GM21515 (cell line): ENCODE measurements around the gene ZNF516.
"Not testable (repeated sequence)": the region's sequence is repeated elsewhere in the genome, so short reads cannot be mapped to it uniquely, and the experiment has no call there.

Source experiments
- ATAC-seq: cut with Tn5 transposase; IDR thresholded peaks from one replicate; pipeline ENCODE4 v1.9.1; 2021; ENCODE audit not compliant: unreplicated experiment

Gene ZNF516

DNA sequence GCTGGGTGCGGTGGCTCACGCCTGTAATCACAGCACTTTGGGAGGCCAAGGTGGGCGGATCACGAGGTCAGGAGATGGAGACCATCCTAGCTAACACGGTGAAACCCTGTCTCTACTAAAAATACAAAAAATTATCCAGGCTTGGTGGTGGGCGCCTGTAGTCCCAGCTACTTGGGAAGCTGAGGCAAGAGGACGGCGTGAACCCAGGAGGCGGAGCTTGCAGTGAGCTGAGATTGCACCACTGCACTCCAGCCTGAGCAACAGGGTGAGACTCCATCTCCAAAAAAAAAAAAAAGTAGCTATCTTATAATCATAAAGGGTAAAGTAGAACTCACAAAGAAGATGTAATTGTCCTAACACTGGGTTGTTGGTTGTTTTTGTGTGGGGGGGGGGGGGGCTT, 21.5 kb downstream of the ZNF516 start:
- ATAC-seq: not testable (repeated sequence)

GRCh38 chr18:76472829-76473228, 22.2 kb downstream of the ZNF516 start:
- no peak for ATAC-seq

DNA sequence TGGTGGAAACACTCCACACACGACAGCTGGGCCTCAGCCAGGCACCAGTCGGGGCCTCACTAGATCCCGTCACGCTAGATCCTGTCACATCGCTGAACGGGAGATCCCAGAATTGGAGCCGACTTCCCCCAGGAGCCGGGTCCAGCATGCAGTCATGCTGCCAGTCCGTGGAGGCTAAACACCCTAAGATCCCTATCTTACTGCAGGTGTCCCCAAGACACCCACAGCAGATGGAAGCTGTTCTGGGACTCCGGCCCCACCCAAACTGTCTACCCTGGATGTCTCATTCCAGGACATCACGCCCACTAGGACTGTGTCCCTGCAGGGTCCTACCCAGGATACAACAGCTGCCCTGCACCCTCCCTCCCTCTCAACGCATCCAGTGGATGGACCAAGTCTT, 23.4 kb downstream of the ZNF516 start:
- no peak for ATAC-seq

GRCh38 chr18:76468345-76469304, 26.4 kb downstream of the ZNF516 start:
- ATAC-seq: no peak

DNA sequence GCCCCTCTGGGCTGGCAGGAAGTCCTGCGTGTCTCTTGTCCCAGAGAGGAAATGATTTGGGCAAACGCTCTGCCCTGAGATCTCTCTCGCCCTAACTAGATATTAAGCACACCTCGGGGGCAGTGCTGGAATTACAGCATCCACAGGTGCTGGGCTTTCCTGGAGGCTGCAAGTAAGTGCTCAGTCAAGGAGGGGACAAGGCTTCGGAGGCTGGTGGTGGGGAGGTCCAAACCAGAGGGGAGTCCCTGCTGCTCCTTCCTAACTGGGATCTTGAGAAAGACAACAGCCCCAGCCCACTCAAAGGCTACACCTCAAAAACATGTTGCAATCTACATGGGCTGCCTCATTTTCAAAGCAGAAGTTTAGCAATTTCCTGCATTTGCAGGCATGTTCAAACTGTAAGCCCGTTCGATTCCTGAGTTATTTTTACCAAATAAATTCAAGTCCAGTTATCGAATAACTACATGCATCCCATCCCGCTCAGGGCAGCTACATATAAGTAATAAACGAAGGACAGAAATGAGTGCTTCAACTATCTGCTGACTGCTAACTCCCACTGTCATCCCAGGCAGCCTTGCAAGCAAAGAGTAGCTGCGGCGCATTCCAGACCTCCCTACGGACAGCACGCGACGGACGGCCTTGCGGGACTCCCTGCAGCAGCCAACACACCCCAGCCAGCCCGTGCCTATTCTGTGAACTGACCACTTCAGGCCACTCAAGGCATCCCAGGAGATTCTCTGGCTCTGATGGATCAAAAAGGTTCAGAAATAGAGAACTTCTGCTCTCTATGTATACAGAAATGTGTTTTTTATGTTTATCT, 27.5 kb downstream of the ZNF516 start:
- ATAC-seq: no peak

- ATAC-seq: no peak
Measured at GRCh38 chr18:76466410-76466991, 28.5 kb downstream of the ZNF516 start.

- no peak for ATAC-seq
Measured at GRCh38 chr18:76465630-76466409, 29.2 kb downstream of the ZNF516 start.

DNA sequence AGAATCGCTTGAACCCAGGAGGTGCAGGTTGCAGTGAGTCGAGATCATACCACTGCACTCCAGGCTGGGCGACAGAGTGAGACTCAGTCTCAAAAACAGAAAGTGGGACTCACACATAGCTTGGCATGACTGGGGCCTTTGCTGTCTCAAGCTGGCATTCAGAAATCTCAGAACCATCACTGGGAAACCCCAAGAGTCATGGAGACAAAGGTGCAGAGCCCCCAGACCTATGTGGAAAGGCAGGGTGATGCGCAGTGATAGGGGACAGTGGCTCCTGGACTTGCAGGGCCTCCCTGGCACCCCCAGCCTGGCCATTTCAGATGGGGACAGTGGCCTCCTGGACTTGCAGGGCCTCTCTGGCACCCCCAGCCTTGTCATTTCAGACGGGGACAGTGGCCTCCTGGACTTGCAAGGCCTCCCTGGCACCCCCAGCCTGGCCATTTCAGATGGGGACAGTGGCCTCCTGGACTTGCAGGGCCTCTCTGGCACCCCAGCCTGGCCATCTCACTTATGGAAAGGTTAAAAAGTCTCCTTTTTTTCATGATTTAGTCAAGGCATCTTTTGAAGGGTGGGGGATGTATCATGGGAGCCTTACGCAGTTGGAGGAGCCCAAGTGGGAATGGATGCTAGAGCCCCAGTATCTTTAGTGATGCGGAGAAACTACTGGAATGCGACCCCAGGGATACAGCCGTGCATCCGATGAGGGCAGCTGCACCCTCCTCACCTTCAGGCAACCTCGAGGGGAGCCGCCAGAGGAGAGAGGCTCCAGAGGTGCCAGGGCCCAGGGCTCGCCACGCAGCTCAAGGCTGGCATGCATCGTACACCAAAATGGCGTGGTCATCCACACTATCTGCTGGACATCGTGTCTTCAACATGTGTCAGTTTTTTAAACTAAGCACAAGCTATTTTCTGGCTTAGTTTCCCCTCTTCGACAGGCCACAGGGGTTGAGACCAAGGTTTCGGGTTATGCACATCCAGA, 30.5 kb downstream of the ZNF516 start:
- ATAC-seq: no peak

DNA sequence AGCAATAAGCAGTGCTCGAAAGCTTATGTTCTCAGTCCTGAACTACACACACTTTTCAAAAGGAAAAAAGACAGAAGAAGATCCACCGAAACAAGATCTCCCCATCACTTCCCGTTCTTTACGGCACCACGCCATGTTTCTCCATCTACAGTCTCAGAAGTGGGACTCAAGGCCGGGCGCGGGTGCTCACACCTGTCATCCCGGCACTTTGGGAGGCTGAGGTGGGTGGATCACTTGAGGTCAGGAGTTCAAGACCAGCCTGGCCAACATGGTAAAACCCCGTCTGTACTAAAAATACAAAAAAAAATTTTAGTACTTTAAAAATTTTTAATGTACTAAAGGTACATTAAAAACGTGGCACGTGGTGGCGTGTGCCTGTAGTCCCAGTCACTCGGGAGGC, 31.2 kb downstream of the ZNF516 start:
- ATAC-seq: no peak

DNA sequence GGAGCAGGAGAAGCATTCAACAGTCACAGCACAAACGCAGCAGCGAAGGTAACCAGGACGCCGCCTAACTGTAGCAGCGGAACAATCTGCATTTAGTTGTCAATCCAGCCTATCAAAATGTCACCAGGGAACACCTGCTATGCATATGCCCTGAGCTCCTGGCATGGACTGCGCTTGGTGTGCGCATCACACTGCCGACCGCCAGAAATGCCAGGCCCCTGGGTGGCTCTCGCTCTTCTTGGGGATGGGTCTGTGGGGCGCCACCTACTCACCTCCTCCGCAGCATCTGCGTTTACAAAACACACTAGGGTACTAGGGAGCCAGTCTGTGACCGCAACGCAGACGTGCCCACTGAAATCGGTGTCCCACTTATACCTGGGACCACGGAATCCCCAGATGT, 31.7 kb downstream of the ZNF516 start:
- ATAC-seq: no peak

GRCh38 chr18:76462326-76462694, 32.7 kb downstream of the ZNF516 start:
- ATAC-seq: no peak

GRCh38 chr18:76461692-76462325, 33.2 kb downstream of the ZNF516 start:
- no peak for ATAC-seq

- no peak for ATAC-seq
Measured at GRCh38 chr18:76461148-76461547, 33.9 kb downstream of the ZNF516 start.

- ATAC-seq: no peak
Measured at GRCh38 chr18:76460482-76460881, 34.6 kb downstream of the ZNF516 start.

GRCh38 chr18:76459687-76460350, 35.2 kb downstream of the ZNF516 start:
- no peak for ATAC-seq

- ATAC-seq: no peak
Measured at GRCh38 chr18:76459312-76459686, 35.7 kb downstream of the ZNF516 start.

DNA sequence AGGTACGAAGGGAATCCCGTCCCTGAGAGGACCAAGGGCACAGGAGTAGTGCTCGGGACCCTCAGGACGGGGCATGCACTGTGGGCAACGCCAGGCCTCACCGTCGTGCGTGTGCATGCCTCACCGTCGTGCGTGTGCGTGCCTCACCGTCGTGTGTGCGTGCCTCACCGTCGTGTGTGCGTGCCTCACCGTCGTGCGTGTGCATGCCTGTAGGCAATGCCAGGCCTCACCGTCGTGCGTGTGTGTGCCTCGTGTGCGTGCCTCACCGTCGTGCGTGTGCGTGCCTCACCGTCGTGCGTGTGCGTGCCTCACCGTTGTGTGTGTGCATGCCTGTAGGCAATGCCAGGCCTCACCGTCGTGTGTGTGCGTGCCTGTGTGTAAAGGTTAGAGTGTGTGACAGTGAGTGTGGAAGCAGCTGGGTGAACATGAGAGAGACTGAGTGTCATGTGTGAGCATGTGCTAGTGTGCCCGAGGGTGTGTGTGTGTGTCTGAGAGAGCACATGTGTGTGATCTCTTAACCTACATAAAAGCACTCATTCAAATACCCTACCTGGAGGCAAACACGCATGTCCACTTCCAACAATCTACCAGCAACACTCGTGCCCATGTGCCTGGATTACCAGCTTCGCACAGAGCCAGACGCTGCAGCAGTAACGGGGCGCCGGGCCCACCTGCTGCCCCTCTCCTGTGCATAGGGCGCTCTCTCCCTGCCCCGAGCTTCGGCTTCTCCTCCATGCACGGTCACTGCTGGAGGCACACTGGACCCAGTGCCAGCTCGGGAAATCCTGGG, 36.3 kb downstream of the ZNF516 start:
- no peak for ATAC-seq

DNA sequence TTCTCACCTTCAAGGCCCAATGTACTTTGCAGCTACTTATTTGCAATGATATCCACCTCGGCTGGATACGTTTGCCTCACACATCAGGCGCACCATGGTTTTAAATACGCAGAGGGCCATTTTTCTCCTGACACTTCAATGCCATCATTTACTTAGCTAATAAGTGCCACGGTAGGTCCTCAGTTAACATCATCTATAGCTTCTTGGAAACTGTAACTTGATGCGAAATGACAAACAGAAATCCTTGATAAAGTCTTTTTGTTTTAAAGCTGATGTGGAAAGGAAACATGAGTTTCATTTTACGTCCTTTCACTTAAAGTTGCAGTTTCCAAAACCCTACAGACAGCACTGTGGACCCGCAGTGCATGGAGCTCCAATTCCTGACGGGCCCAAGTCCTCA, 37.1 kb downstream of the ZNF516 start:
- ATAC-seq: no peak
